B cell (primary cell): ENCODE data around the gene NTM.

Experiments
- CTCF ChIP-seq: fragments of 200-600 bp; IDR thresholded peaks from one replicate; pipeline ENCODE4 v1.8.0; 2022; ENCODE audit warnings: antibody characterized with exemption, mild to moderate bottlenecking
- EZH2 ChIP-seq: IDR thresholded peaks from 2 replicates; pipeline ENCODE4 v1.6.1; 2012; ENCODE audit warnings: borderline replicate concordance, low read depth, mild to moderate bottlenecking, moderate library complexity, low read length; ENCODE audit not compliant: insufficient read depth, poor library complexity, severe bottlenecking

GRCh38 chr11:132238331-132238866 lies 868.0 kb downstream of the NTM start:
- no peak for TF ChIP-seq CTCF
- TF ChIP-seq EZH2, result no peak
